Fibroblast of skin of left quadriceps (primary cell): ENCODE measurements around the gene APBB2.

Experiments
- DNase-seq, 2 experiments: peaks; one replicate each; pipeline ENCODE4 v3.0.0-alpha.2; 2013; ENCODE audit warnings: low read depth in 2 of 2

Gene APBB2

DNA sequence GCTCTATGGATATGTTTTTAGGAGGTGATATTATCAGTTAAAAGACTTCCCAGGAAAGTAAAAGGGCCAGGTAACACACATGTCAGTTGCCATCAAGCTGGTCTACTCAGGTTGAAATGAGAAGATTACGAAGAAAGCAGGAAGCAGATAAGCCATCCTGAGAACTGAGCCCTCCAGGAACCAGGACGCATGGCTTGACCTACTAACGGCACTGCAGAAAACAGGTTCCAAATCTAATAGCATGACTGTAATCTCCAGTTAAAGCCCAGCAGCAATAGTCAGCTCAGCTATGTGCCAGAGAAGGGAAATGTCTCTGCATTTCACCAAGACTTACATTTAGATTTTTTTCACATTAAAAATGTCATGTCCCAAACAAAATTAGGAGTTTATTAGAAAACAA is 77.9 kb downstream of the APBB2 start:
- no peak for DNase-seq

DNA sequence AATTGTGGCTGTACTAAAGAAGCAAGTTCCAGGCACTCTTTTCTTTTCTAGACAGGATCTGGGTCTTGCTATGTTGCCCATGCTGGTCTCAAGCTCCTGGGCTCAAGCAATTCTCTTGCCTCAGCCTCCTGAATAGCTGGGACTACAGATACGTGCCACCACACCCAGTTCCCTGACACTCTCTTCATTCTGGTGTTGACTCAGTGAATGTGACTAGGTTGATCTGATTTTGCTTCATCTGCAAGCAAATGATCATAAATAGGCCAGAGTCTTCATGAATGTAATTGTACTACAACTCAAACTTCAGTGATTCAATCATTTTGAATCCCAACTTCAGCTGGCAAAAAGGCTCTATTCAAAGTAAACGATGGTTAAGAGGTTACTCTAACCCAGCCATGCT is 78.5 kb downstream of the APBB2 start:
- no peak for DNase-seq

GRCh38 chr4:41134581-41134980 is 79.8 kb downstream of the APBB2 start:
- no peak for DNase-seq

GRCh38 chr4:41133454-41134018 is 80.8 kb downstream of the APBB2 start:
- DNase-seq: no peak

DNA sequence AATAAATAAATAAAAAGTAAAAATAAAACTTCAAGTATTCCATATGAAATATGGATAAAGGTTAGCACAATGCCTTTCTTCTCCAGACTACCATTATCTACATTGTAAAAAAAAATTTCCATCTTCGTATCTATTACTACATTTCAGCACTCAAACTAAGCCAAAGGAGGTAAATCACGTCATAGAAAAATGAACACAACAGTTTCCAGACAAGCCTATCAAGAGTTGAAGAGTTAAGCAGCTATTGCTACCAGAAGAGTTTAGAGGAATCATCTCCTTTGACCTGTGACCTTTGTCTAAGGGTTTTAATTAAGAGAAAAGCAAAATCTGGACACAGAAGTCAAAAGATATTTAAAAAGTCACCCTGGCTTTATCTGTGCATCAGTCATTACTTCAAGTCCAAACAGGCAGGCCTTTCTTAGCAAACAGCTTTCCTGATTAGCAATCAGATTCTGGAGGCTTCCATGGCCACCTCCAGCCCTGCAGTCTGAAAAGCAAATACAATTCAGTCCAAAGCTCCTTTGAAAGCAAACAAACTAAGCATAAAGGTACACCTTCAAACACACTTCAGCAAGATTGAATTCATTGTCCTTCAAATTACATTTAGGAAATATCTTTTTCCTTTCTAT is 82.2 kb downstream of the APBB2 start:
- DNase-seq: no peak

- no peak for DNase-seq
Measured at GRCh38 chr4:41129936-41130440, 84.4 kb downstream of the APBB2 start.

- DNase-seq: no peak
Measured at GRCh38 chr4:41129128-41129754, 85.1 kb downstream of the APBB2 start.

- DNase-seq: no peak
Measured at GRCh38 chr4:41125558-41126311, 88.6 kb downstream of the APBB2 start.

DNA sequence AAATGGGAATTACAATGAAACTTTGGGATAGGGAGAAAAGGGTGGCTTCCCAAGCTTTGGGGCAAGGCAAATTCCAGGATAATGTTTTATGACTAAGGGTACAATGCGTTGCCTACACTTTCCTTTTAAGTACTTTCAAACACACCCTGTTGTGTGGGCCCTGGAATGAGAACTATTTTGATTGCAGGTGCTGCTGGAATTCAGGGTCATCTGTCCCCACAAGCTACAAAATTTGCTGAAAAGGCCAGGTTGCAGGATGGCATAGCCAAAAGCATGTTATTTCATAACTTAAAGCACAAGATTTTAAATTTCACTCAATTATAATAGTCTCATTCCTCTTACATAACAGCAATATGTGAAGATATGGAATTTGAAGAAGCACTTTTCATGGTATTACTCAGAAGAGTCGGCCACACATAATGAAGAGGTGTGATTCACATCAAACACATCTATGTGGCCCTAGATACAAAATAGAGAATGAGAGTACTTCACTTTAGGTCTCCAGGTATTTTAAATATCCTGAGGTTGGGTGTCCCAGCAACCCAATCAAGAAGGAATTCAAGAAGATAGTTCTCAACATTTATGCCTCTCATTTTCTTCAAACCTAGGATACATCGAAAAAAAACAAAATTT is 89.3 kb downstream of the APBB2 start:
- no peak for DNase-seq

- no peak for DNase-seq
Measured at GRCh38 chr4:41122775-41123174, 91.6 kb downstream of the APBB2 start.

- no peak for DNase-seq
Measured at GRCh38 chr4:41122309-41122708, 92.0 kb downstream of the APBB2 start.

DNA sequence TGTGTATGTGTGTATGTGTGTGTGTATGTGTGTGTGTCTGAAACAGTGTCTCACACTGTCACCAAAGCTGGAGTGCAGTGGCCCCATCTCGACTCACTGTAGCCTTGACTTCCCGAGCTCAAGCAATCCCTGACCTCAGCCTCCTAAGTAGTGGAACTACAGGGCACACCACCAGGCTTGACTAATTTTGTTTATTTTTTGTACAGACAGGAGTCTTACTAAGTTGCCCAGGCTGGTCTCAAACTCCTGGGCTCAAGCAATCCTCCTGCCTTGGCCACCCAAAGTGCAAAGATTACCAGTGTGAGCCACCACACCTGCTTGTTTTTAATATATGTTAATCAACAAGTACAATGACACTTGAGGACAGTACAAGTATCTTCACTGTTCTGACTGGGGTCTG is 92.4 kb downstream of the APBB2 start:
- DNase-seq: no peak

GRCh38 chr4:41120297-41121217 is 93.8 kb downstream of the APBB2 start:
- peak; percentile 17 to 23 for DNase-seq

GRCh38 chr4:41119867-41120295 is 94.5 kb downstream of the APBB2 start:
- DNase-seq: no peak

DNA sequence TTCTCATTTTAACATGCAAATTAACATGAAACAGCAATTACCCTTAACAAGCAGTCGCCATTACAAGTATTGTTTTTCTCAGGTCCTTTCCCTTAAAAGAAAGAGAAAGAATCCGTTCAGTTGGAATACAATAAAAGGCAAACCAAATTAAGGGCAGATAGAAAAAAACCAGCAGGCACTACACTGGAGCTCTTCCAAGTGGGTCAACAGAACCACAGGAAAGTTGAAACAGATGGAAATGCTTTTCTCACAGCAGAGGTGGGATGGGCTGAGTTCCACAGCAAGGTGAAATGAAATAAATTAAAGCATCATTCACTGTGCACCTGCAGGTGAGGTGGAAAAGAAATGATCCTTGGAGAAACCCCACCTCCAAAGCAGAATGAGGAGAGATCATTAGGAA is 102.6 kb downstream of the APBB2 start:
- DNase-seq: no peak

GRCh38 chr4:41110050-41110449 is 104.3 kb downstream of the APBB2 start:
- no peak for DNase-seq

DNA sequence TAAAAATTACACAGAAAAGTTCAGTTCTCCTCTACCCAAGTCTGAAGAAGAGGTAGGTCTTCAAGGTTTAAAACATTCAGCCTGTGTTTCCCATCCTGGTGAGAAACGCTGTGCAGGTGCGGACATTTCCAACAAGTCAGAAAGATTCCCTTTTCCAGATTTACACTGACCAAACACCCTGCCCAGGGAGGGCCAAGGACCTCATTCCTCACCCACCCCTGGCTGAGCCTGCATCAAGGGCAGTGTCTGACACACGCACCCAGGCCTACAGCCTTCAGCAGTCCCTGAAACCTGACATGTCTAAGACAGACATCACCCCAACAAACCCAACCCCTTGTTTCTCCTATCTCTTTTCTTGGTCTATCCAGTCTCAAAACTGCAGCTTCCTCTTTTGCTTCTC is 105.9 kb downstream of the APBB2 start:
- DNase-seq: no peak

- DNase-seq: no peak
Measured at GRCh38 chr4:41106694-41107419, 107.5 kb downstream of the APBB2 start.

- no peak for DNase-seq
Measured at GRCh38 chr4:41106081-41106480, 108.3 kb downstream of the APBB2 start.

DNA sequence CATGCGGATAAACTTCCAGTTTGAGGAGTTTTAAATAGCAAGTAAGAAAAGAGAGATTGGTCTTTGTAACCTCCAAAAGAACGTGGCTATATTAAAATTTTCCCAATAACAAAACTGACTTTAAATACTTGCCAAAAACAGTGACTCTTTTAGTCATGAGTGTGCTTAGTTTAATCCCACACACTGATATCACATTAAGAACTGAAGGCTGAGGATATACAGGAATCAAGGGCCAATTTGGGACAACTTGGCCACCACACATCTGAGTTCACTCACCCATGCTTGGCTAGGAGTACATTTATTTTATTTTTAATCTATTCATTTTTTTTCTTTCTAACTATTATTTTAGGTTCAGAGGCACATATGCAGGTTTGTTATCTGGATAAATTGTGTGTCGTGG is 110.2 kb downstream of the APBB2 start:
- no peak for DNase-seq
